Coronary artery (tissue), 2 donors: ENCODE data around the gene C1QTNF8.

Experiments used
- DNase-seq: peaks from one replicate; pipeline ENCODE4 v3.0.0-alpha.2; 2017; ENCODE audit warnings: low spot score
- H3K27ac ChIP-seq, 2 donors: fragments of 200-600 bp; sonication (generic); one replicate each; pipeline ENCODE4 v1.5.1; 2016 to 2019
- H3K4me3 ChIP-seq: fragments of 200-600 bp; sonication (generic); 2 replicates; pipeline ENCODE4 v1.5.1; 2016; ENCODE audit warnings: mild to moderate bottlenecking, moderate library complexity
- CTCF ChIP-seq: fragments of 200-600 bp; sonication (generic); IDR thresholded peaks from one replicate; pipeline ENCODE4 v1.5.1; 2019; ENCODE audit warnings: antibody characterized with exemption

The C1QTNF8 gene

DNA sequence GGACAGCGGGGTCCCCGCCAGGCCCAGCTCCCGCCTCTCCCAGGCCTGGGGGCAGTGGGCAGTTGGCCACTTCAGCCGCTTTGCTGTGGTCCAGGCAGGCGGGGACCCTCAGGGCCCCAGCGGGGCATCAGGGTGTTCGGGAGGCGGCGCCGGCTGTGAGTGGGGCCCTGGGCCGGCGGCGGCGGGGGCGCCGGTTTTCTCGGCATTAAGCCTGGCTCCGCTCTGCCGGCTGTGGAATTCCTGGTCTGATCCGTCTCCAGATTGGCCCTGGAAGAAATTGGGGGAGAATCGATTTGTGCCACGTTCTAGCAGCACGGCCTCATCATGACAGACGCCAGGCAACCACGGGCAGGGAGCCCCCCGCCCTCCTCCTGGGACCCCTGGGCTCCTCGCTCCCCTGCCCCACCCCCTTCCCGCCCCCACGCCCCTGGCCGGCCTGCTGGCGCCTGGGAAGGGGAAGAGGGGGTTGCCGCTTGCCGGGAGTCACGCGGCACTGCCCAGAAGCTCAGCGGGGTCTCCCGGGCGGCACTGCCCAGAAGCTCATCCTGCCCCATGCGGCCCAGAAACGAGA, 52.1 kb downstream of the C1QTNF8 start:
- DNase-seq: no peak
- no peak for TF ChIP-seq CTCF
- H3K27ac ChIP-seq: no peak overlapping the region

GRCh38 chr16:1042866-1043265, 53.2 kb downstream of the C1QTNF8 start:
- H3K4me3 ChIP-seq: no peak overlapping the region
- no peak for DNase-seq
- H3K27ac ChIP-seq: no peak overlapping the region
- no peak for TF ChIP-seq CTCF

More for the DNA sequence above, 52.1 kb downstream of the C1QTNF8 start:
- peak overlapping the region; percentile 16 for H3K4me3 ChIP-seq

DNA sequence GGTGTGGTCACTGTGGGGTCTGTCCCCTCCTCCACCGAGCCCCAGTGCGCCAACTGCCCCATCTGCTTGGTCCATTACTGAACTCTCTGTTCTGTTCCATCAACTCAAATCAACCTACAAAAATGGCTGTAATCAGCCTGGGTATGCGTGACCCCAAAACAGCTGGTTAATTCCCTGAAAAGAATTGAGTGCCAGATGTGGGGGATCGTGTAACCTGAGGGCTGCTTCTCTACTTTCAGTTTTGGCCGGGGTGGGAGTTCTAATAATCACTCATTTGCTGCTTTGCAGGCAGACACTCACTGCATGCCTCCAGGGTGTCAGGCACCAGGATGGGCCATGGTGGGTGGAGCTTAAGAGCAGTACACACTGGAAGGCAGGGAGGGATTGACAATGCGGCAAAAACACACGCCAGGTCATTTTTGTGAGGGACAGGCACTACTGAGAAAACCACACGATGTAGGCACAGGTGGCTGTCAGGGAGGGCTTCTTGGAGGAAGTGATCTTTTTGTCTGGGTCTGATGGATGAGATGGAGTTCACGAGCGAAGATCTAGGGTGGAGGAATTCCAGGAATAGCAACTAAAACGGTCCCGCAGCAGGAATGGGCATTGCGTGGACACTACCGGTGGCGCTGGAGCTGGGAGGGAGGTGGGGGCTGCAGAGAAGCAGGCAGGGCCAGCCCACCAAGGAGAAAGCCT, 53.8 kb downstream of the C1QTNF8 start:
- no peak overlapping the region for H3K4me3 ChIP-seq
- no peak overlapping the region for H3K27ac ChIP-seq
- TF ChIP-seq CTCF: no peak
- DNase-seq: no peak

DNA sequence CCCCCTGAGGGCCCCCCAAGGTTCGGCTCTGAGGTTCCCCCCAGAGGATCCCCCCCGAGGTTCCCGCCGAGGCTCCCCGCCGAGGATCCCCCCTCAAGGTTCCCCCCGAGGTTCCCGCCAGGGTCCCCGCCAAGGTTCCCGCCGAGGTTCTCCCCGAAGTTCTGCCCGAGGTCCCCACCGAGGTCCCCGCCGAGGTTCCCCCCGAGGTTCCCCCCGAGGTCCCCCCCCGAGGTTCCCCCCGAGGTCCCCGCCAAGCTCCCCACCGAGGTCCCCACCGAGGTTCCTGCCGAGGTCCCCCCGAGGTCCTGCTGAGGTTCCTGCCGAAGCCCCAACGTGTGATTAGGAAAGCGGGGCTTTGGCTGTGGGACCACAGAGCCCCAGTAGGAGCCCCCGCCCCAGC, 55.7 kb downstream of the C1QTNF8 start:
- no peak overlapping the region for H3K27ac ChIP-seq
- no peak overlapping the region for H3K4me3 ChIP-seq
- DNase-seq: no peak
- no peak for TF ChIP-seq CTCF

DNA sequence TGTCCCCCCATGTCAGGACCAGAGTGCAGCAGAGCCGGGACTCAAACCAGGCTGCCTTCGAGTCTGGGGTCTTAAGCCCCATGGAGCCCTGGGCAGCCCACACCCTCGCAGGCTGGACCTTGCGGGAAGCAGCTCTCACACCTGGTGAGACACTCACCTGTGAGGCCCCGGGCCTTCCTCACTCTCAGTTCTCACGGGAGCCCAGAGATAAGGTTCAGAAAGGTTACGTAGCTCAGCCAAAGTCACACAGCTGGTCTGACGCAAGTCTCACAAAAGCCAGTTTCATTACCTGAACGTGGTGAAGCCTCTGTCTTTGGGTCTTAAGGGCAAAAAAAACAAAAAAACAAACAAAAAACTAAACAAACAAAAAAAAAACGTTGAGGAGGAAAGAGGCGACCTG, 56.3 kb downstream of the C1QTNF8 start:
- H3K27ac ChIP-seq: no peak overlapping the region
- no peak for DNase-seq
- H3K4me3 ChIP-seq: no peak overlapping the region
- TF ChIP-seq CTCF: no peak

- Histone ChIP-seq H3K27ac (no peak overlapping the region), H3K4me3 (no peak overlapping the region)
- no peak for DNase-seq
- TF ChIP-seq CTCF: no peak
These were observed 57.1 kb downstream of the C1QTNF8 start for GRCh38 chr16:1038932-1039331.
